Activated naive CD4-positive, alpha-beta T cell treated with anti-CD3 and anti-CD28 coated beads, Interleukin-2, amount 50 U/mL, for 16 hours (primary cell): Measurements from ENCODE around the gene KDM2A.
"Not testable (repeated sequence)": the region's sequence is repeated elsewhere in the genome, so short reads cannot be mapped to it uniquely, and the experiment has no call there.

Experiments
- DNase-seq: peaks from one replicate; pipeline ENCODE4 v3.0.0-alpha.2; 2020

KDM2A gene

DNA sequence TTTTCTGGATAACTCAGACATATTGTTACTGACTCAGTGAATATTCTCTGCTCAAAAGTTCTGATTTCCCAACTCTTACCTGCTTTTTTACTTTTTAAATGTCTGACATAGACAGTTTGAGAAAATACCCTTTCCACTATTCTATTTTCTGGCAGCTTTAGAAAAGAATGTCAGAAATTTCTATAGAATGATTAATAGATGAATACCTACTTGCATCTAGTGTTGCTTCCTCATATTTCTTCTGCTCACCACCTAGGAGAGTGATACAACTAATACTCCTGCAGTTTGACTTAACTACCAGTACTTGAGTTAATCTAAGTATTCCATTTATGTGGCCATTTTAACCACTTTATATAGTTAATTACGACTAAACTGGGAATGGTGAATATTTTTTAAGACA lies 55.2 kb downstream of the KDM2A start:
- DNase-seq, result no peak

- no peak for DNase-seq
These were observed 58.6 kb downstream of the KDM2A start for GRCh38 chr11:67177399-67178281.

GRCh38 chr11:67178421-67178820 lies 59.4 kb downstream of the KDM2A start:
- no peak for DNase-seq

DNA sequence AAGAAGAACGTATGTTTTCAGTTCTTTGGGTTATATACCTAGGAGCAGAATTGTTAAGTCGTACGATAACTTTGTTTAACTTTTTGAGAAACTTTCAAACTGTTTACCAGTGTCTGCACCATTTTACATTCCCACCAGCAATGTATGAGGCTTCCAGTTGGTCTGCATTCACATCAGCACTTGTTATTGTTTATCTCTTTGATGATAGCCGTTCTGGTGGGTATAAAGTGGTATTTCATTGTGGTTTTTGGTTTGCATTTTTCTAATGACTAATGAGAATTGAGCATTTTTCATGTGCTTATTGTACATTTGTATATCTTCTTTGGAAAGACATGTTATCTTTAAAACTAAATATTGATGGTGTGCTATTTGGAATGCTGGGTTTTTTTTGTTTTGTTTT lies 59.8 kb downstream of the KDM2A start:
- DNase-seq, result no peak

DNA sequence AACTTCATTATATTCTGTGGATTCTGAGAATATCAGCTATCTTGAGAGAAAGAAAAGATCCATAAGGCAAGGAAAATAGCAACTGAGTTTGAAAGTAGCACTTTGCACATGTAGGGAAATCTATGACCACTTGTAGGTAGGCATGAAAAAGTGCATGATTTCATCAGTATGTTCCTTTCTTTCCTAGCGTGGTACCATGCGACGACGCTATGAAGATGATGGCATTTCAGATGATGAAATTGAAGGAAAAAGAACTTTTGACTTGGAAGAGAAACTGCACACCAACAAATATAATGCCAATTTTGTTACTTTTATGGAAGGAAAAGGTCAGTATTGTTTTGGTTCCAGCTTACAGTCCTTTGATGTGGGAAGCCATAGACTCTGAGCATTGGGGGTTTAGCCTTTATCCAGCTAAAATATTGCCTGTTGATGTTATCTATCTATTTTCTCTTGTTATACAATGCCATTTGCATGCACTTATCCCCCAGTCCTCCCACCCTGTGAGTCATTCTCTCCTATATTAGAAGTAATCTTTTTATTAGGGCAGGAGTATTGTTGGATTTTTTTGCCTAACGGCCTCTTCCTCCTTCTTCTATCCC lies 60.9 kb downstream of the KDM2A start:
- no peak for DNase-seq

DNA sequence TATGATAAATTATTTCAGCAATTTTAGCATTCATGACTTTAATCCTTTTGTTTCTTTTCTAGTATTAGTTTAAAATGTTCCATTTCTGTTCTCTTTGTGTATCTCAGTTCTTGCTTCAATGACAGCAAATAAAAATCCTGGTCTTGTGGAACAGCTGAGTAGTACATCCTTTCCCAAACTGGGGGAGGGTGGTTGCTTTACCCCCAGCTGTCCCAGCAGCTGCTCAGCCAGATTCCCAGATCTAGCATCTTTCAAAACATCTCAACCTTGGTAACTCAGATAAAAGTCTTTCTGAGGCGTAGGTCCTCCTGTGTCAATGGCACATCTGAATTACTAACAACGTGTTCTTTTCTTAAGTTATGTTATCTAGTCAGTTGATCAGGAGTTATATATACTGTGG lies 75.0 kb downstream of the KDM2A start:
- no peak for DNase-seq

- DNase-seq, result no peak
These were observed 77.0 kb downstream of the KDM2A start for GRCh38 chr11:67195971-67196456.

GRCh38 chr11:67197606-67198005 lies 78.5 kb downstream of the KDM2A start:
- DNase-seq, result no peak

GRCh38 chr11:67198781-67199180 lies 79.7 kb downstream of the KDM2A start:
- DNase-seq, result not testable (repeated sequence)

- DNase-seq, result no peak
These were observed 80.7 kb downstream of the KDM2A start for GRCh38 chr11:67199751-67200150.

DNA sequence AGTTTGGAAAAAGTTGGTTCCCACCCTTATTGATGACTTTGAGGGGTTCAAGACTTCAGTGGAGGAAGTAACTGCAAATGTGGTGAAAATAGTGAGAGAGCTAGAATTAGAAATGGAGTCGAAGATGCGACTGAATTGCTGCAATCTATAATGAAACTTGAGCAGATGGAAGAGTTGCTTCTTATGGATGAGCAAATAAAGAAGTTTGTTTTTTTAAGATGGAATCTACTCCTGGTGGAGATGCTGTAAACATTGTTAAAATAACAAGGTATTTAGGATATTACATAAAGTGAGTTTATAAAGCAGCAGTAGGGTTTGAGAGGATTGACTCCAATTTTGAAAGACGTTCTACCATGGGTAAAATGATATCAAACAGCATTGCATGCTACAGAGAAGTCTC lies 83.0 kb downstream of the KDM2A start:
- DNase-seq, result no peak

DNA sequence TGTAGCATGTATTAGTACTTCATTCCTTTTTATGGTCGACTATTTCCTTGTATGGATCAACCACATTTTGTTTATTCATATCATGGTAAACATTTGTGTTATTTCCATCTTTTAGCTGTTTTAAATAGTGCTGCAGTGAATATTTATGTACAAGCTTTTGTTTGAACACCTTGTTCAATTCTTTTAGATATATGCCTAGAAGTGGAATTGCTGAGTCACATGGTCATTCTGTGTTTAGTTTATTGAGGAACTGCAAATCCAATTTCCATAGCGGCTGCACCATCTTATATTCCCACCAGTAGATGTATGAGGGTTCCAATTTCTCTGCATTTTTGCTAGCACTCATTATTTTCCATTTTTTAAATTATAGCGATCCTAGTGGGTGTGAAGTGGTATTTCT lies 85.8 kb downstream of the KDM2A start:
- DNase-seq, result no peak

DNA sequence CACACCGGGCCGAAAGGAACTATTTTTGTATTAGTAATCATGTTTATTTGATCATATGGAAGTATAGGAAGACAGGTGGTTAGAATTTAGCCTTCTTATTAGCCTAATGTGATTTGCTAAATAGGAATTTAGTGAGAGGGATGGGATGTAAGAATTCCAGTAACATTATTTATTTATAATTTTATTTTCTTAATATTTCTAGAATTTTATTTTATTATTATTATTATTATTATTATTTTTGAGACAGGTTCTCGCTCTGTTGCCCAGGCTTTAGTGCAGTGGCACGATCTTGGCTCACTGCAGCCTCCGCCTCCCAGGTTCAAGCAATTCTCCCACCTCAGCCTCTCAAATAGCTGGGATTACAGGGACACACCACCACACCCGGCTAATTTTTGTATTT lies 90.2 kb downstream of the KDM2A start:
- not testable (repeated sequence) for DNase-seq

DNA sequence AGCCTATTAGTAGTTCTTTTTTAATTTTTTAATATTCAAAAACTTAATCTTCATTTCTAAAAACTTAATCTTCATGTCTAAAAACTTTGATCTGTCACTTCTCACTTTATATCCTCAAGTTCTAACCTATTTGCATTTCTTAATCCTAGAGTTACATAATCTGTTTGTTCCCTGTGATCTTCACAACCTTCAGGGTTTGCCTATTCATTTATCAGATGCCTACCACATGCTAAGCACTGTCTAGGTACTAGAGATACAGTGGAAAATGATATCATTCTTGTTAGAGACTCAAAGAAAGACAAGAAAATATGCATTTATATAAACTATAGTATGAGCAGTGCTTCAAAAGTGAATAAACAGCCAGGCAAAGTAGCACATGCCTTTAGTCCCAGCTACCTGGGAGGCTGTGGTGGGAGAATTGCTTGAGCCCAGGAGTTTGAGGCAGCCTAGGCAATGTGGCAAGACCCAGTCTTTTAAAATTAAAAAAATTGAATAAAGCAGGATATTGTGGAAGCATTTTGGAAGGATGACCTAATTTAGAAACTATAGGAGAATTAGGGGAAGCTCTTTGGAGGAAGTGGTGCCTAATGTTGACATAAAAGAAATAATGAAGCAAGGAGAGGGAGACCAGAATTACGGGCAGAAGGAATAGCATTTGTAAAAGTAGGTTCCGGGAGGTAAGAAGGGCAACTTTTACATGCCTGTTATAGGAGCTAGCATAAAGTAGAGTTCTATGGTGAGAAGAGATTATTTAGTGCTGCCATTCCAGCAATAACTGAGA lies 92.8 kb downstream of the KDM2A start:
- DNase-seq, result no peak

- no peak for DNase-seq
These were observed 94.1 kb downstream of the KDM2A start for GRCh38 chr11:67213178-67213621.

DNA sequence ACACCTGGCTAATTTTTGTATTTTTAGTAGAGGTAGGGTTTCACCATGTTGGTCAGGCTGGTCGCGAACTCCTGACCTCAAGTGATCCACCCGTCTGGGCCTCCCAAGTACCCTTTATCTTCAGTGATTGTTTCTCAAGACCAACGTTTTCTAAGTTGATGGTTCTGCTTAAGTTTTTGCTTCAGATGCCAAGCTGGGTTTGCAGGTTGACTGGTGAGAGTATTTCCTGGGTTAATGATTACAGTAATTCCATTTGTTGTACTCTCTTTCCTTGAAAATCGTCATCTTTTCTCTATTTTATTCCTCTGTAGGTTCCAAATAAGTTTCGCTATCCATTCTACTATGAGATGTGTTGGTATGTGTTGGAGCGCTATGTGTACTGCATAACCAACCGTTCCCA lies 108.7 kb downstream of the KDM2A start:
- no peak for DNase-seq

- no peak for DNase-seq
These were observed 111.3 kb downstream of the KDM2A start for GRCh38 chr11:67230406-67230805.

DNA sequence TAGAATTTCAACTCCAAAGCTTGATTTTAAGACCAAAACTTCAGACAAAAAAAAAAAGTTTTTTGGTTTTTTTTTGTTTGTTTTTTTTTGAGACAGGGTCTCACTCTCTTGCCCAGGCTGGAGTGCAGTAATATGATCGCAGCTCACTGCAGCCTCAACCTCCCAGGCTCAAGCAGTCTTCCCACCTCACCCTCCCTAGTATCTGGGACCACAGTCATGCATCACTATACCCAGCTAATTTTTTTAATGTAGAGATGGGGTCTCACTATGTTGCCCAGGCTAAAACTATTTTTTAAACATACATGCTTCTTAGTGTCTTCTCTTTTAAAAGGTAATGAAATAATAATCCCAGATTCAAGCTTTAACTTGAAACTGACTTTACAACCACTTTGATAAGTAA lies 111.8 kb downstream of the KDM2A start:
- no peak for DNase-seq

GRCh38 chr11:67233584-67234190 lies 114.6 kb downstream of the KDM2A start:
- DNase-seq, result no peak

GRCh38 chr11:67234571-67234970 lies 115.5 kb downstream of the KDM2A start:
- not testable (repeated sequence) for DNase-seq

- DNase-seq, result no peak
These were observed 118.5 kb downstream of the KDM2A start for GRCh38 chr11:67237574-67237973.

DNA sequence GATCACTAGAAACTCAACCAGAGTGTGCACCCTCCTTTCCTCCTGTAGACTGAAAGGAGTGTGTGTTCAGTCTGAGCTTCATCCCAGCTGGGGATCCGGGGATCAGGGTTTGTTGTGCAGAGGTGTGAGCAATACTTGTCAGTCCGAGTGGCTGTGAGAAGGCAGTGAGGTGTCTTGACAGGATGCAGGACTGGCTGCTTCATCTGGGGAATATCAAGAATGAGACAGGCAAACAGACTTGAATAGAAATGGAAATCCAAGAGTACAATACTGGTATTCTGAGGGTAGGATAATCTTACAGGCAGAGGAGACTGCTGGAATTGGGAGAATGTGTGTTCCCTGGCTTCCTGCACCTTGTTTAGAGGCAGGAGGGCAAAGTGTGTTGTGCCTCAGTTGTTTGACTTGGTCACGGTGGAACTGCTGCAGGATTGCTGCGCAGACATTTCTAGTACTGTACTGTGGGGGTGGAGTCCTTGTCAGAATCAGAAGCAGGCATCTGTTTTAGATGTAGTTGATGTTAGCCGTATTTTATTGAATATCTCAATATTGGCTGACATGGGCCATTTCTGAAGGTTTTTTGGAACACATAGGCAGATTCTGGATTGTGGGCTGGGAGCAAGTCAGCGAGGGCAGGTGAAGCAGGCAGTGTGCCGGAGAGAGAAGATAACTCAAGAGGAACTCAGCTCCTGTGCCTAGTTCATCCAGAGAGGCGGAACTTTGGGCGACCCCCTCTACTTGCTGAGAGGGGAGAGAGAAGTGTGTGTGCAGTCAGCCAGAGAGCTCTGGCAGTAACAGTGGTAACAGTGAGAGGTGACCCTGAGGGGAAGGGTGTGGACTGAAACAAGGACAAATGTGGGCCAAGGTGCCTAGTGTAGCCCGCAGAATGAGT lies 120.1 kb downstream of the KDM2A start:
- DNase-seq, result no peak
